ENCODE results near the gene RPL36AL. TPM values are rescaled to one million over a fixed set of nuclear protein-coding genes. Genes with fewer than 3 reads are reported as not detected.

Gene RPL36AL
- total and polyA plus RNA-seq, 2 donors (not counting 1 experiment from before 2014, with no cell fraction given): 169 to 171 TPM

DNA sequence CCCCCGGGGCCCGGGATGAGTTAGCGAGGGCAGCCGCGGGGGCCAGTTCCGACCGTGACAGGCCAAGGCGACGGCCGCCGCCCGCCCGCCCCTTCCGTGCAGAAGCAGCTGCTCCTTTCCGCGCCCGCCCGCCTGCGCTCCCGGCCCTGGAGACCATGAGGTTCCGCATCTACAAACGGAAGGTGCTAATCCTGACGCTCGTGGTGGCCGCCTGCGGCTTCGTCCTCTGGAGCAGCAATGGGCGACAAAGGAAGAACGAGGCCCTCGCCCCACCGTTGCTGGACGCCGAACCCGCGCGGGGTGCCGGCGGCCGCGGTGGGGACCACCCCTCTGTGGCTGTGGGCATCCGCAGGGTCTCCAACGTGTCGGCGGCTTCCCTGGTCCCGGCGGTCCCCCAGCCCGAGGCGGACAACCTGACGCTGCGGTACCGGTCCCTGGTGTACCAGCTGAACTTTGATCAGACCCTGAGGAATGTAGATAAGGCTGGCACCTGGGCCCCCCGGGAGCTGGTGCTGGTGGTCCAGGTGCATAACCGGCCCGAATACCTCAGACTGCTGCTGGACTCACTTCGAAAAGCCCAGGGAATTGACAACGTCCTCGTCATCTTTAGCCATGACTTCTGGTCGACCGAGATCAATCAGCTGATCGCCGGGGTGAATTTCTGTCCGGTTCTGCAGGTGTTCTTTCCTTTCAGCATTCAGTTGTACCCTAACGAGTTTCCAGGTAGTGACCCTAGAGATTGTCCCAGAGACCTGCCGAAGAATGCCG, 872 bp upstream of the RPL36AL start:
- peaks cover 76% of the 10 kb centered on the region for H3K79me2 ChIP-seq (ENCODE audit: control insufficient read depth, insufficient read depth, low read length)
- DNase-seq (no peak), ATAC-seq (ENCODE audit: low read depth) (peak; percentile 38)
- peak overlapping the region; percentile 88 for H3K4me2 ChIP-seq (replicated peaks; ENCODE audit: low read depth, low read length, poor library complexity, severe bottlenecking)
- peaks cover 42% of the 10 kb centered on the region for H4K20me1 ChIP-seq (ENCODE audit: control insufficient read depth, insufficient read depth, low read length, poor library complexity, severe bottlenecking)
- H3K9me3 ChIP-seq (ENCODE audit: control extremely low read depth in 1 of 3, control insufficient read depth in 2 of 3, insufficient read depth in 1 of 3, low read length in 2 of 3): no peaks in the 10 kb centered on the region
- Mint-ChIP-seq H3K9me3 (ENCODE audit: insufficient read depth) (no peaks in the 10 kb centered on the region), H3K27ac (peak overlapping the region; percentile 99), H3K4me1 (peaks cover 59% of the 10 kb centered on the region), H3K4me3 (peak overlapping the region; percentile 99), H3K27me3 (no peaks in the 10 kb centered on the region)
- H3K4me3 ChIP-seq (ENCODE audit: control extremely low read depth in 1 of 5, extremely low read depth in 1 of 5, insufficient read depth in 1 of 5, low read depth in 2 of 5, low read length in 4 of 5): peak overlapping the region; percentile 52 to 99 (median 97)
- H3K27ac ChIP-seq (ENCODE audit: low read length in 2 of 2): peak overlapping the region; percentile 96 to 98
- CTCF ChIA-PET: interaction anchor here (0.5 to 6.8 kb wide), 12 partner anchors 8 to 231 kb away, joined by 3 to 93 read pairs (median 9); partner anchors contain the start of genes DNAAF2, KLHDC2, LRR1 and NEMF
- peak overlapping the region; percentile 76 for H2AFZ ChIP-seq (ENCODE audit: insufficient read depth, low read depth, low read length, poor library complexity, severe bottlenecking)
- intact Hi-C loops (cut with micrococcal nuclease): no loop called here
- no peaks in the 10 kb centered on the region for H3K27me3 ChIP-seq (replicated peaks in 1 of 4; ENCODE audit: control extremely low read depth in 1 of 4, control insufficient read depth in 3 of 4, insufficient read depth in 4 of 4, low read length in 3 of 4)
- peak overlapping the region; percentile 94 for H3K9ac ChIP-seq (ENCODE audit: low read length)
- TF ChIP-seq CTCF (IDR thresholded peaks at IDR 0.05) (no peak), EZH2 (IDR thresholded peaks at IDR 0.05; ENCODE audit: borderline replicate concordance, insufficient read depth, low read depth, low read length, poor library complexity, severe bottlenecking) (no peak)
- peaks cover 31 to 44% of the 10 kb centered on the region in 2 donors for H3K4me1 ChIP-seq (ENCODE audit: control insufficient read depth in 2 of 2, insufficient read depth in 2 of 2, low read length in 2 of 2)
- 2% methylated on average over 63 of the region's 65 CpGs for WGBS (ENCODE audit: insufficient coverage)
- peaks cover 6 to 23% of the 10 kb centered on the region in 2 experiments for H3K36me3 ChIP-seq (replicated peaks in 1 of 2; ENCODE audit: control extremely low read depth in 1 of 2, control insufficient read depth in 1 of 2, extremely low read depth in 1 of 2, insufficient read depth in 2 of 2, low read length in 1 of 2)
- POLR2A ChIA-PET: interaction anchor here (0.6 to 3.4 kb wide), 14 partner anchors 8 to 870 kb away, joined by 3 to 88 read pairs (median 4); partner anchors contain the start of genes DNAAF2, KLHDC2, LRR1 and NEMF
